ENCODE results near the gene BNIP5.
"Not testable (repeated sequence)": the region's sequence is repeated elsewhere in the genome, so short reads cannot be mapped to it uniquely, and the experiment has no call there.

The BNIP5 gene

DNA sequence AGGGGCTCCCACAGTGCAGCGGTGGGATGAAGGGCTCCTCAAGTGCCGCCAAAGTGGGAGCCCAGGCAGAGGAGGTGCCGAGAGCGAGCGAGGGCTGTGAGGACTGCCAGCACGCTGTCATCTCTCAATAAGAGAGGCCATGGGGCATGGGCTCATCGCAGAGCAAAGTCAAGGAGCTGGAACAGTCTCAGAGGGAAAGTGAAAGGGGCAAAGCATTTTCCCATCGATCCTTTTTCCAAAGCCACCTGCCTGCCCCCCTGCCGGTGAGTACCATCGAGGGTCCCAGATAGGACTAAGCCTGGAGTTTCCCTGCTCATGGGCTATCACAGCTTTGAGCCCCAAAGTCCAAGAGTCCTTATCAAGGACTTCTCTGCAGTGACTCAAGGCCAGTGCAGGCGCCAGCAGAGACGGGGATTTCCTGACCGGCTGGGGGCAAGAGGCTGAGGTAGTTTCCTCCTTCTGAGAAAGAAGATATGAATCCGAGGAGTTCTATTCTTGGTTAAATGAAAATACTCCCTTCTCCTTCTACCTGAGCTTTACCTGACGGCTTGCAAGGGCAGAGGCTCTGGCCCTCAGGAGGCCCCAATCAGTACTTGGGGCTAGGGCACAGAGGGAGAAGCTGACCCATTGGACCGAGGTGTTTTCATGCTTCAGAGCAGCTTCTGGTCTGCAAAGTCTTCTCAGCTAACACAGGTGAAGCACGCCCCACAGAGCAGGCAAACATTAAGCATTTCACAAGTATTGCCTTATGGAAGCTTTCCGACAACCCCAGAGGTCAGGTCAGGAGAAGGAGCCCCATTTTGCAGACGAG lies 28.2 kb upstream of the BNIP5 start:
- DNase-seq: no peak

DNA sequence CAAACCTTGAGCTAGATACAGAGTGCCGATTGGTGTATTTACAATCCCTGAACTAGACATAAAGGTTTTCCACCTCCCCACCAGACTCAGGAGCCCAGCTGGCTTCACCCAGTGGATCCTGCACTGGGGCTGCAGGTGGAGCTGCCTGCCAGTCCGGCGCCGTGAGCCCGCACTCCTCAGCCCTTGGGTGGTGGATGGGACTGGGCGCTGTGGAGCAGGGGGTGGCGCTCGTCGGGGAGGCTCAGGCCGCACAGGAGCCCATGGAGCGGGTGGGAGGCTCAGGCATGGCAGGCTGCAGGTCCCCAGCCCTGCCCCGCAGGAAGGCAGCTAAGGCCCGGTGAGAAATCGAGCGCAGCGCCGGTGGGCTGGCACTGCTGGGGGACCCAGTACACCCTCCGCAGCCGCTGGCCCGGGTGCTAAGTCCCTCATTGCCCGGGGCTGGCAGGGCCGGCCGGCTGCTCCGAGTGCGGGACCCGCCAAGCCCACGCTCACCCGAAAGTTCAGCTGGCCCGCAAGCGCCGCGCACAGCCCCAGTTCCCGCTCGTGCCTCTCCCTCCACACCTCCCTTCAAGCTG lies 27.5 kb upstream of the BNIP5 start:
- not testable (repeated sequence) for DNase-seq

GRCh38 chr6:36363371-36363752 lies 26.7 kb upstream of the BNIP5 start:
- DNase-seq: not testable (repeated sequence)

DNA sequence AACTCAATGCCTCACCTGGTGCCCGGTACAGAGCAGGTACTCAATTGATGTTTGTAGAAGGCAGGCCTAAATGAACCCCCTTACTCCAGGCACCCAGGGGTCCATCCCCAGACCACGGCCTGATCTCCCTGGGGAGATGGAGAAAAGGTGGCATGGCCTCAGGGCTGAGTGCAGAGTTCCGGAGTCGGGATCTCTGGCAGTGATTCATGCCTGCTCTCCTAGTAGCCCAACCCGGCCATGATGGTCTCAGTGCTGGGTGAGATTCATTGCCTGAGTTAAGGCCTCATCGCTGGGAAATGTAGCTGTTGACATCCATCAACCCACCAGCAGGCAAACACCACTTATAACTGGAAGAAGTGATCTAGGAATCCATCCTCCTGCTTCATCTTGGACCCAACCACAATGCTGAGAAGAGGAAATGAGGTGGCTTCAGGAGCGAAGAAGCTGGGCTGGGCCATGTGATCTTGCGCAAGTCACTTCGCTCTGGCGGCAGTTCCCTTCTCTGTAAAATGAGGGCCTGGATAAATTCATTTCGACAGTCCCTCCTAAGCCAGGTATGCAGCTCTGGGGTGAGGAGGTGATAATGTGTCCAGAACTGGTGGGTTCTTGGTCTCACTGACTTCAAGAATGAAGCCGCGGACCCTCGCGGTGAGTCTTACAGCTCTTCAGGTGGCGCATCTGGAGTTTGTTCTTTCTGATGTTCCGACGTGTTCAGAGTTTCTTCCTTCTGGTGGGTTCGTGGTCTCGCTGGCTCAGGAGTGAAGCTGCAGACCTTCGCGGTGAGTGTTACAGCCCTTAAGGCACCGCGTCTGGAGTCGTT lies 26.1 kb upstream of the BNIP5 start:
- DNase-seq: no peak

DNA sequence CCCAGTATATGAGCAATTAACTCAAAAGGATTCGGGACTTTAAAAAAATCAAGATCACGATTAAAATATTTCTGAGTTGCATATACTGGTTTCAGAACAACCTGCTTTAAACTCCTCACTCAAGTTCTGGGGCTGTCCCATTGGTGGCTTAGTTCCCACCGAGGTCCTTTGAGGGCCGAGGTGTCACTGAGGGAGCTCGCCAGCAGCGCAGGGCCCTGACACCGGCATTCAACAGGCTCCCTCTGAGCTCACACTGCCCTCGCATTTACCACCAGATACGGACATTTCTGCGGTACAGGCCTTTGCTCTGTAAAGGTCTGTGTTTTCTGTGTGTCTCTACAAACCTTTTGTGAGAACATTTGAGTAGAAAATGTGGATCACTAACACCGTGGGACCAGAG lies 24.4 kb upstream of the BNIP5 start:
- no peak for DNase-seq

- peak; percentile 37 for DNase-seq
Measured at GRCh38 chr6:36360241-36361054, 23.8 kb upstream of the BNIP5 start.

DNA sequence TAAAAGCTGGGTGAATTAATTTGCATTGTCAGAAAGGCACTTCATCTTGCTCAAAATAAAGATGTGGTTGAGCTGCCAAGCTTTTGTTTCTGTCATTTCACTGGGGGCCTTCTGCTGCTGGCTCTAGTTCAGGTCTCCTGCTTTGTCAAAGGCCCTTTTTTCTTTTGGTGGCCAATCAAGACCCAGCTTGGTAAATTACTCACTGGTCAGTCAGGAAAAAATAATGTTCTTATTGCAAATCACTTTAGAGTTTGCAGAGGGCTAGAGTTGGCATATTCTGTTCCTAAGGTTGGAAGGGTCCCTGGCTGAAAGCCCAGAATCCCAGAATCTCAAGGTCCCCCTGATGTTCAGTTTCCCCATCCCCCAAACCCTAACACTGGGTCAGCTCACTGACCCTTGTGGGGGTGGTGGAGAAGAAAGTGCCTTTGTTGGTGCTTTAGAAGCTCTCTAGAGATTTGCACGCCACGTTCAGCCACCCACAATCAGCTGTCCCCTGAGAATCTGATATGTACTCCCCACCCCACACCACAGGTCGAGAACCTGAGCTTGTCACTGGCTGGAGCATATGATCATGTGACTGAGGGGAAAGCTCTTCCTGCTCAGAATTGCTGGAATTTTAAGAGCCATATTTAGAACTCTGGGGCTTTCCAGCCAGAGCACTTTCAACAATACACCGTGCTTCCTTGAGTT lies 21.7 kb upstream of the BNIP5 start:
- DNase-seq: no peak

- no peak for DNase-seq
Measured at GRCh38 chr6:36357872-36358225, 21.2 kb upstream of the BNIP5 start.

GRCh38 chr6:36355819-36356218 lies 19.1 kb upstream of the BNIP5 start:
- no peak for DNase-seq

DNA sequence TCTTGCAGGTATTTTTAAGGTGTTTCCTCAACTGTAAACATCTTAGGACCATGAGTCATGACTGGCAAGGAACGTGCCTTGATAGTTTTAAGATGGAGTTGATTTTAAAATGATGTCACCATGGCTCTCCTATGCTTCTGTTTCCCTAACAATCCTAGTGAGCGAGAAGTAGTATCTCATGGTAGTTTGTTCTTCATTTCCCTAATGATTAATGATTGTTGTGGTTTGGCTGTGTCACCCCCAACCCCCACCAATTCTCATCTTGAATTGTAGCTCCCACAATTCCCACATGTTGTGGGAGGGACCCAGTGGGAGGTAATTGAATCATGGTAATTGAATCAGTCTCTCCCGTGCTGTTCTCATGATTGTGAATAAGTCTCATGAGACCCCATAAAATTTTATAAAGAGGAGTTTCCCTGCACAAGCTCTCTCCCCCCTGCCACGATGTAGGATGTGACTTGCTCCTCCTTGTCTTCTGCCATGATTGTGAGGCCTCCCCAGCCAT lies 16.8 kb upstream of the BNIP5 start:
- DNase-seq: no peak

GRCh38 chr6:36352477-36353157 lies 15.9 kb upstream of the BNIP5 start:
- no peak for DNase-seq

DNA sequence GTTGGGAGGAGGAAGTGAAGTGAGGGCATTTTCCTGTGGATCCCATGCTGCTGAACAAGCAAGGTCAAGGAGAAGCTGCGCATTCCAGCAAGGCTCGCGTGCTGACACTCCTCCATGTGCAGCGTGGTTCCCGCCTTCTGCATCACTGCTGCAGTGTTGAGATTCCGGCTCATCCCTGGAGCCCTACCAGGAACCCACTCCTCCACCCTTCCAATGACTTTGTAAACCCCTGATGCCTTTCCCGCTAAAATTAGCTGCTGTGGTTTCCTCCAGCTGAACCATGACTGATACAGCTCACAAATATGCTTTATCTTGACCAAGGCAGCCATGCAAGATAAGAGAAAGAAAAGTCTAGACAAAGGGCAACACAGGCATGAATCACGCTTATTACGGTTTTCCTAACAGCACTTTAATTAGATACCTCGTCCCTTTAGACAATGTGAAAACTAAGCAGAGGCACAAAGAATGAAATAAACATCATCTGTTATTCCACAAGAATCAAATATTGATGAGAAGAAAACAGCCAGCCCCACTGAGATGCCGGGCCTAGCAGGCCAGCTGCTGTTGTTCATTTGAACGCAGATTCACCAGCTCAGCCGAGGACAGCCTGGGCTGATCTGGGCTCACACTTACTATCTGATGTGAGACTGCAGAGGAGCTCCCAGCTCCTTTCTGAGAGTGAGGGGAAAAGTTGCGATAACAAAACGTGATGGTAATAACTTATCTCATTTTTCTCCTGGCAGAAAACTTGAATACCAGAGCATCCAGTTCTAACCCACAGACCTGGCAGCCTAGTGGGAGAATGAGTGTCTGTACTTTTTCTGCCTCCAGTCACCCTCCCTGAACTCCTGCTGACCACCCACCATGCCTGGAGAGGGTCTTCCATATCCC lies 14.2 kb upstream of the BNIP5 start:
- no peak for DNase-seq

- DNase-seq: no peak
Measured at GRCh38 chr6:36350082-36350481, 13.4 kb upstream of the BNIP5 start.

DNA sequence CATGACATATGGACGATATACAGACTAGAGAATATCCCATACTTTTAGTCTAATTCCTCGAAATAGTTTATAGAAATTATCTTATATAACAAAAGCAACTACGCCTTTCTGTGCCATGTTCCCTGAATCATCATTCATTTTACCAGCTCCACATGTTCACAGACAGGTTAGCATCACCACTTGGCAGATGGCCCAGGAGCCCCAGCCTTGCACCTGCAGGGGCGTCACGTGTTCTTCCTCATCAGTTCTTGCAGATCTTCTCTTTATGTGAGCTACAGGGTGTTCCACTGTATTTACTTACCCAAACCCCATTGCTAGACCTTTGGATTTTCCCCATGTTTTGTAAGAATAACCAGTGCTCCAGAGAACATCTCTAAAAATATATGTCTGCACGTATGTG lies 12.6 kb upstream of the BNIP5 start:
- no peak for DNase-seq

DNA sequence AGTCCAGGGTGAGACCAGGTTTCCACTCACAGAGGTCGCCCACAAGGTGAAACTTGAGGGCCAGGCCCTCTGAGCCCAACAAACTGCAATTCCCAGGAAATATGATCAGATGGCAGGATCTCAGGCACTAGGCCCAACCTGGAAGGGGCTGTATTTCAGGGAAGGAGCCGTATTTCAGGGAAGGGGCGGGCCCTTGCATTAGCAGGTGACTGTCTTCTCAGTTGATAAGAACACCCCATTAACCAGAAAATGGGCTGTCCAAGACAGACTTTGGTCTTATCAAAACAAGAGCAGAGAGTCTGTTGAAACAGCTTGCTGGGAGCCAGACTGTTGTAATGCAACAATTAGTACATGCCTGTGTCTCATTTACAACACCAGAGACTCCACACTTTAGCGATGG lies 10.9 kb upstream of the BNIP5 start:
- no peak for DNase-seq

- DNase-seq: no peak
Measured at GRCh38 chr6:36346486-36347273, 10.0 kb upstream of the BNIP5 start.

DNA sequence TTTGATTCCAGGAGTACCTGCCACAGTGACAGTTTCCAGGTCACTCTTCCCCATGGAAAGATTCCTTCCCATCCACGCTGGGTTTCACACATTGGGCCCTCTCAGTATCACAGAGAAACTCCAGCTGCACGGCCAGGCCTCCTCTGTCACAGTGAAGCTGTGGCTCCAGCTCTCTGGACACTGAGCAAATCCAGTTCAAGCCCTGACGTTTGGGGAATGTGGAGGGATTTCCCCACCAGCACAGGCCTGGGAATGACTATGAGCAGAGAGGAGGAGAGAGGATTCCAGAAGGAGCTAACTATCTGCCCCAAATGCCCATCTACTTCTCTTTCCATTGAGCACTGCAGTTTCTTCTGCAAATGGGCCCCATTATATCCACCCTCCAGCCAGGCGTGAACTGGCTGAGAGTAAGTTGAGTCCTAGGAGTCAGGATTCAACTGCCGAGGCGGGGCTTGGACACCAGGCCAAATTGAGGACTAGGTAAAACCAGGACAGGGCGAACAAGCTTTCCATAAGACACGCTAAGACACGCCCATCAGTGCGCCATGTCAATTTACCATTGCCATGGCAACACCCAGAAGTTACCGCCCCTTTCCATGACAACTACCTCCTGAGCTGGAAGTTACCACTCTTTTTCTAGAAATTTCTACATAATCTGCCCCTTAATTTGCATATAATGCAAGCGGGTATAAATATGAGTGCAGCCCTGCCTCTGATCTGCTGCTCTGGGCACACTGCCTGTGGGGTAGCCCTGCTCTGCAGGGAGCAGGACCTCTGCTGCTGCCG lies 9.2 kb upstream of the BNIP5 start:
- DNase-seq: no peak

DNA sequence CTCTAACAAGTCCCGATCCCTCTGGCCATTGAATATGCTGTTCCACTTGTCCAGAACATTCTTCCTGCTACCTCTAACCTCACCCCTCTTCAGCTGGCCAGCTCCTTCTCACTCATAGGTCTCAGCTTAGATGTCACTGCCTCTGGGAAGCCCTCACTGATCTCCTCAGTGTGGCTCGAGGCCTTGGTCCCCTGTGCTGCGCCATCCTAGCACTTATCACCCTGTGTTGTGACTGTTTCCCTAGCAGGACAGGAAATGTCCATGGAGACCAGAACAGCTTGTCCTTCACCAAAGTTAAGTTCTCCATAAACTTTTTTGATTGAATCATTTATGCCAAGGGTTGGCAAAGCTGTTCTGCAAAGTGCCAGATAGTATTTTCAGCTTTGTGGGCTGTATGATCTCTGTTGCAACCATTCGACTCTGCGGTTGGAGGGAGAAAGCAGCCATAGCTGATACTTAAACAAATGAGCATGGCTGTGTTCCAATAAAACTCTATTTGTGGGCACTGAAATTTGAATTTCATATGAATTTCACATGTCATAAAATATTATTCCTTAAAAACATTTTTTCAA lies 6.5 kb upstream of the BNIP5 start:
- DNase-seq: no peak

All from DMS 273 treated with DMSO at 0.1 percent for 48 hours (cell line).